CD4-positive, alpha-beta memory T cell (primary cell): ENCODE results near the gene ATXN1. TPM values are rescaled to one million over a fixed set of nuclear protein-coding genes. Genes with fewer than 3 reads are reported as not detected.
A peak's percentile ranks its signal among the peaks of the same experiment; 100 is the strongest.

ENCODE experiments used
- CTCF ChIA-PET: fragments of 350-600 bp; sonication (Branson Sonifier 250); formaldehyde crosslinking; loops from one replicate; lab custom pipeline; 2021; ENCODE audit warnings: inconsistent platforms; ENCODE audit not compliant: partially characterized antibody; lab: Charles Lee
- POLR2A ChIA-PET: fragments of 350-600 bp; sonication (Branson Sonifier 250); formaldehyde crosslinking; loops from one replicate; lab custom pipeline; 2021; ENCODE audit not compliant: partially characterized antibody; lab: Charles Lee
- DNase-seq, 5 donors: peaks; one replicate each; pipeline versions ENCODE4 v3.0.0 to v3.0.0-alpha.2; 2020 to 2022; ENCODE audit warnings: mixed read lengths in 1 of 5
- H3K27ac ChIP-seq: one replicate; pipeline ENCODE4 v1.7.0; 2013; ENCODE audit warnings: low read depth, low read length
- H3K27me3 ChIP-seq: 2 replicates; pipeline ENCODE4 v1.7.0; 2013; ENCODE audit warnings: mild to moderate bottlenecking, low read length, moderate library complexity; ENCODE audit not compliant: insufficient read depth
- H3K36me3 ChIP-seq: 2 replicates; pipeline ENCODE4 v1.7.0; 2013; ENCODE audit warnings: mild to moderate bottlenecking, low read length, moderate library complexity; ENCODE audit not compliant: insufficient read depth
- H3K4me1 ChIP-seq: 2 replicates; pipeline ENCODE4 v1.7.0; 2013; ENCODE audit warnings: mild to moderate bottlenecking, low read length, moderate library complexity; ENCODE audit not compliant: insufficient read depth
- H3K4me3 ChIP-seq, 2 donors: one replicate each; pipeline ENCODE4 v1.7.0; 2013; ENCODE audit warnings: low read length in 2 of 2, mild to moderate bottlenecking in 1 of 2
- H3K9me3 ChIP-seq, 2 donors: one replicate each; pipeline ENCODE4 v1.7.0; 2013; ENCODE audit warnings: low read length in 2 of 2, control low read depth in 1 of 2; ENCODE audit not compliant: control insufficient read depth in 1 of 2
- H3K27ac Mint-ChIP-seq, 7 donors: one replicate each; pipeline ENCODE4 v1.8.0; 2020 to 2021; ENCODE audit warnings: mixed read lengths in 7 of 7, mild to moderate bottlenecking in 6 of 7, inconsistent platforms in 3 of 7, moderate library complexity in 3 of 7
- H3K27me3 Mint-ChIP-seq, 2 donors: one replicate each; pipeline ENCODE4 v1.8.0; 2020 to 2021; ENCODE audit warnings: mixed read lengths in 2 of 2
- H3K36me3 Mint-ChIP-seq, 2 donors: one replicate each; pipeline ENCODE4 v1.8.0; 2020 to 2021; ENCODE audit warnings: mixed read lengths in 2 of 2, inconsistent platforms in 1 of 2, mild to moderate bottlenecking in 1 of 2
- H3K4me1 Mint-ChIP-seq, 4 donors: one replicate each; pipeline ENCODE4 v1.8.0; 2020 to 2021; ENCODE audit warnings: mixed read lengths in 4 of 4, mild to moderate bottlenecking in 1 of 4
- H3K4me3 Mint-ChIP-seq, 8 donors: one replicate each; pipeline ENCODE4 v1.8.0; 2020 to 2021; ENCODE audit warnings: mixed read lengths in 8 of 8, mild to moderate bottlenecking in 7 of 8, moderate library complexity in 6 of 8, inconsistent platforms in 3 of 8
- H3K9me3 Mint-ChIP-seq, 8 donors: one replicate each; pipeline ENCODE4 v1.8.0; 2020 to 2021; ENCODE audit warnings: mixed read lengths in 8 of 8, mild to moderate bottlenecking in 5 of 8, inconsistent platforms in 3 of 8, moderate library complexity in 1 of 8
- intact Hi-C: fragments of 100-400 bp; cut with micrococcal nuclease; formaldehyde crosslinking; loops from one replicate; pipeline ENCODE4 v1.15.1; 2023
- polyA plus RNA-seq, 2 donors: library from polyadenylated mRNA; unstranded; fragments of 300-500 nt; fragmentation: Illumina TruSeq; gene quantifications; one replicate each; pipeline ENCODE4 v1.2.3, GENCODE V29; 2021
- total RNA-seq, 2 experiments: library from RNA; stranded (reverse); gene quantifications; one replicate each; pipeline ENCODE4 v1.2.3, GENCODE V29; 2021

The ATXN1 gene
- total and polyA plus RNA-seq, 4 experiments from 2014 or later, result 10.5 to 97.4 (median 56.9) TPM

DNA sequence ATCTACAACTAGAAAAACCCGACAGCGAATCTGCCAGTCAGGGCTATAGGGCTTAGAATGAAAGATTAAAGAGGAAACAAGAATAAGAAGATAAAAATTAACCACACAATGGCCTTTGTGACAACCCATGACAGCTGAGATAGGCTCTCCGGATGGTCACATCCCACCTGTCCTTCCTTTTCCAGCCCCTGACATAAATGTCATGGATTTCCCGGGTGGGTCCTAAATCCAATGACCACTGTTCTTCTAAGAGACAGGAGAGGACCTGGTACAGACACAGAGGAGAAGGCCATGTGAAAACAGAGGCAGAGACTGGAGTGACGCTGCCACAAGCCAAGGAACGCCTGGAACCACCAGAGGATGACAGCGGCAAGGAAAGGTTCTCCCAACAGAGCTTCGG, 41.8 kb downstream of the ATXN1 start:
- Histone ChIP-seq H3K27me3 (no peaks in the 10 kb centered on the region), H3K4me1 (peaks cover 9% of the 10 kb centered on the region), H3K4me3 (no peak overlapping the region), H3K27ac (no peak overlapping the region), H3K9me3 (no peaks in the 10 kb centered on the region), H3K36me3 (no peaks in the 10 kb centered on the region)
- H3K4me1 Mint-ChIP-seq, result peaks cover 23 to 68% (median 38%) of the 10 kb centered on the region in 4 donors
- POLR2A ChIA-PET, result interaction anchor here (0.9 to 3.0 kb wide), 4 partner anchors 12 to 44 kb away, joined by 3 to 13 read pairs (median 3); no protein-coding TSS in a partner anchor
- no peak overlapping the region for H3K4me3 Mint-ChIP-seq
- no peak for DNase-seq
- intact Hi-C loops, result no loop called here
- H3K27ac Mint-ChIP-seq, result peak overlapping the region in 1 of 7 donors; percentile 35
- no peaks in the 10 kb centered on the region for H3K27me3 Mint-ChIP-seq
- CTCF ChIA-PET, result interaction anchor here (1.5 to 8.6 kb wide), 2 partner anchors 17 to 207 kb away, joined by 4 to 81 read pairs; no protein-coding TSS in a partner anchor
- no peaks in the 10 kb centered on the region for H3K9me3 Mint-ChIP-seq
- H3K36me3 Mint-ChIP-seq, result peaks cover 9 to 12% of the 10 kb centered on the region in 2 donors

DNA sequence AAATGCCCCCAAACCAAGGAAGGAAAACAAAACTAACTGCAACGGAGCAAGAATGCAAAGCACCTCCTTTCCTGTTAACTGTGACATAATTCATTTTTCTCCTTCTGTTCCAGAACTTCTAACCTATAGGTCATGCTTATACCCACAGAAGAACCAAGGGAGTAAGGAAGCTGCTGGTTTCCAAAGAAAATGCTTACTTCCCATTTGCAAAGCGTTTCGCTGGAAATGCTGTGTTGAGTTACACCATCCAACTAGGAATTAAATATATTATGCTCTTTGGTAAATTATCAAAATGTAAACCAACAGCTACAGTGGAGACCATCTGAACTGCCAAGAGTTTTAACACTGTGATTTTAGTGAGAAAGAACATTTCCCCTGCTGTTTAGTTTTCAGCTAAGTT, 42.9 kb downstream of the ATXN1 start:
- no peak overlapping the region for H3K4me3 ChIP-seq
- intact Hi-C loops, result no loop called here
- Mint-ChIP-seq H3K27ac (peak overlapping the region in 2 of 7 donors; percentile 0 to 42), H3K4me3 (no peak overlapping the region), H3K9me3 (peaks cover 0 to 2% (median 0%) of the 10 kb centered on the region in 8 donors), H3K36me3 (peaks cover 8 to 12% of the 10 kb centered on the region in 2 donors), H3K4me1 (peaks cover 20 to 62% (median 36%) of the 10 kb centered on the region in 4 donors), H3K27me3 (no peaks in the 10 kb centered on the region)
- no peak overlapping the region for H3K27ac ChIP-seq
- H3K9me3 ChIP-seq, result no peaks in the 10 kb centered on the region
- H3K27me3 ChIP-seq, result no peaks in the 10 kb centered on the region
- ChIA-PET POLR2A (interaction anchor here (0.6 to 1.5 kb wide), 5 partner anchors 13 to 131 kb away, joined by 3 to 5 read pairs (median 3); partner anchors contain the start of gene ATXN1), CTCF (interaction anchor here (1.6 to 8.6 kb wide), 4 partner anchors 8 to 205 kb away, joined by 4 to 81 read pairs (median 11); no protein-coding TSS in a partner anchor)
- no peak for DNase-seq
- H3K36me3 ChIP-seq, result no peaks in the 10 kb centered on the region
- H3K4me1 ChIP-seq, result peaks cover 10% of the 10 kb centered on the region

- peaks cover 29 to 65% (median 42%) of the 10 kb centered on the region in 4 donors for H3K4me1 Mint-ChIP-seq
- no peaks in the 10 kb centered on the region for H3K27me3 Mint-ChIP-seq
- POLR2A ChIA-PET, result interaction anchor here (0.6 to 1.4 kb wide), 2 partner anchors 44 to 130 kb away, joined by 4 to 5 read pairs; partner anchors contain the start of gene ATXN1
These were observed 43.9 kb downstream of the ATXN1 start for GRCh38 chr6:16717275-16717942.

GRCh38 chr6:16716321-16716858, 44.9 kb downstream of the ATXN1 start:
- no peaks in the 10 kb centered on the region for H3K27me3 Mint-ChIP-seq
- DNase-seq, result no peak
- H3K9me3 Mint-ChIP-seq, result peaks cover 0 to 2% (median 0%) of the 10 kb centered on the region in 8 donors
- H3K27ac Mint-ChIP-seq, result peak overlapping the region in 6 of 7 donors; percentile 31 to 75 (median 56)
- POLR2A ChIA-PET, result interaction anchor here (1.2 to 1.3 kb wide), 2 partner anchors 42 to 64 kb away, joined by 3 to 6 read pairs; no protein-coding TSS in a partner anchor
- peaks cover 29% of the 10 kb centered on the region for H3K4me1 ChIP-seq
- H3K27ac ChIP-seq, result no peak overlapping the region
- intact Hi-C loops, result no loop called here
- H3K36me3 Mint-ChIP-seq, result peaks cover 6 to 12% of the 10 kb centered on the region in 2 donors
- no peaks in the 10 kb centered on the region for H3K9me3 ChIP-seq
- peaks cover 36 to 73% (median 47%) of the 10 kb centered on the region in 4 donors for H3K4me1 Mint-ChIP-seq
- no peaks in the 10 kb centered on the region for H3K27me3 ChIP-seq
- no peak overlapping the region for H3K4me3 Mint-ChIP-seq
- no peak overlapping the region for H3K4me3 ChIP-seq
- CTCF ChIA-PET, result interaction anchor here (1.2 to 8.6 kb wide), 5 partner anchors 10 to 203 kb away, joined by 3 to 81 read pairs (median 15); partner anchors contain the start of gene ATXN1
- no peaks in the 10 kb centered on the region for H3K36me3 ChIP-seq

More at GRCh38 chr6:16717275-16717942, 43.9 kb downstream of the ATXN1 start:
- Histone ChIP-seq H3K4me1 (peaks cover 20% of the 10 kb centered on the region), H3K27ac (no peak overlapping the region), H3K36me3 (no peaks in the 10 kb centered on the region), H3K9me3 (no peaks in the 10 kb centered on the region), H3K4me3 (no peak overlapping the region), H3K27me3 (no peaks in the 10 kb centered on the region)
- peaks cover 0 to 2% (median 0%) of the 10 kb centered on the region in 8 donors for H3K9me3 Mint-ChIP-seq
- peak overlapping the region in 5 of 7 donors; percentile 42 to 69 (median 67) for H3K27ac Mint-ChIP-seq
- H3K36me3 Mint-ChIP-seq, result peaks cover 8 to 12% of the 10 kb centered on the region in 2 donors
- CTCF ChIA-PET, result interaction anchor here (1.2 to 8.6 kb wide), 5 partner anchors 9 to 204 kb away, joined by 4 to 81 read pairs (median 7); no protein-coding TSS in a partner anchor
- H3K4me3 Mint-ChIP-seq, result no peak overlapping the region
- DNase-seq, result no peak
- intact Hi-C loops, result no loop called here

DNA sequence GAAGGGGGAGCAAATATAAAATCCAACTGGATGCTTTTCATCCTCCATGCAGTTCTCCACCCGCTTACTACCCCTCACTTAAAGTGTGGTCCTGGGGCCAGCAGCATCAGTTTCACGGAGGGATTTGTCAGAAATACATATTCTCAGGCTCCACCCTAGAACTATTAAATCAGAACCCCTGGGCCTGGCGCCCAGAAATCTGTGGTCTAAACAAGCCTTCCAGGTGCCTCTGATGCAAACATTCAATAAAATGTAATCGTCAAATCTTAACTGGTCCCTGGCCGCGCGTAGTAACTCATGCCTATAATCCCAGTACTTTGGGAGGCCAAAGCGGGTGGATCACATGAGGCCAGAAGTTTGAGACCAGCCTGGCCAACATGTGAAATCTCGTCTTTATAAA, 47.7 kb downstream of the ATXN1 start:
- peak overlapping the region; percentile 67 for H3K27ac ChIP-seq
- POLR2A ChIA-PET, result interaction anchor here (1.0 to 4.2 kb wide), 8 partner anchors 10 to 62 kb away, joined by 5 to 49 read pairs (median 8); partner anchors contain the start of gene ATXN1
- Mint-ChIP-seq H3K9me3 (peaks cover 0 to 2% (median 0%) of the 10 kb centered on the region in 8 donors), H3K4me3 (peak overlapping the region in 3 of 8 donors; percentile 77 to 89 (median 83)), H3K27me3 (no peaks in the 10 kb centered on the region), H3K36me3 (peaks cover 6 to 9% of the 10 kb centered on the region in 2 donors), H3K27ac (peak overlapping the region; percentile 74 to 95 (median 88)), H3K4me1 (peaks cover 34 to 57% (median 44%) of the 10 kb centered on the region in 4 donors)
- no peaks in the 10 kb centered on the region for H3K36me3 ChIP-seq
- intact Hi-C loops, result loop anchor here (2.0 to 5.0 kb wide), 4 partner anchors 15 to 301 kb away; no protein-coding TSS in a partner anchor
- no peak for DNase-seq
- H3K9me3 ChIP-seq, result no peaks in the 10 kb centered on the region
- CTCF ChIA-PET, result interaction anchor here (0.9 to 8.6 kb wide), 19 partner anchors 10 to 390 kb away, joined by 3 to 81 read pairs (median 5); partner anchors contain the start of gene ATXN1
- H3K4me3 ChIP-seq, result no peak overlapping the region
- H3K4me1 ChIP-seq, result peaks cover 36% of the 10 kb centered on the region
- H3K27me3 ChIP-seq, result no peaks in the 10 kb centered on the region

DNA sequence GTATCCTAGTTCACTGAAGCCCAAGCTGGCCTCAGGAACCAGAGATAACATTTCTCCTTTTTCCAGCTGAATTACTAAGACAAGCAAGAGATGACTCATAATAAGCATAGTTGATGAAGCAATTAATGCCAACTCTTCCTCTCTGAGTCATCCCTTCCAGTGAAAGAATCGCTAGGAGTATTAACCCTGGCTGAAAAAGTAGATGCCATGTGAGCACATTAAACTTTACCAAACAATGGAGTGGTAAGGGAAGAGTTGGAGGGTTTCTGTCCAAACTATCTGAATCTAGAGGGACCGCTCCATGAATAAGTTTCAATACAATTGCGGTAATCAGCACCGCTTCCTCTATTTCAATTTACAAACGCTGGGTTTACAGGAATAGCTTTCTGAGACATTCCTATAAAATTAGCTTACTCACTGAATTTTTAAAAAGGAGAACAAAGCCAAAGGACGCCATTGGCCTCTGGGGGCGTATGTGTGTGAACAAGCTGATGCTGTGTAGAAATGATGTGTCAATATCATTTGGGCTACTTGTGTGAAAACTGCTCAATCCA, 48.3 kb downstream of the ATXN1 start:
- Mint-ChIP-seq H3K27ac (peak overlapping the region; percentile 74 to 95 (median 88)), H3K4me1 (peaks cover 31 to 54% (median 43%) of the 10 kb centered on the region in 4 donors)
- peak overlapping the region; percentile 67 for H3K27ac ChIP-seq

More for the DNA sequence above, 48.3 kb downstream of the ATXN1 start:
- CTCF ChIA-PET, result interaction anchor here (0.7 to 8.6 kb wide), 28 partner anchors 8 to 389 kb away, joined by 3 to 81 read pairs (median 4); partner anchors contain the start of gene ATXN1
- Mint-ChIP-seq H3K27me3 (no peaks in the 10 kb centered on the region), H3K4me3 (peak overlapping the region; percentile 70 to 89 (median 80)), H3K36me3 (peaks cover 6 to 8% of the 10 kb centered on the region in 2 donors), H3K9me3 (peaks cover 0 to 2% (median 0%) of the 10 kb centered on the region in 8 donors)
- POLR2A ChIA-PET, result interaction anchor here (0.6 to 4.2 kb wide), 10 partner anchors 9 to 208 kb away, joined by 3 to 49 read pairs (median 8); partner anchors contain the start of gene ATXN1
- H3K9me3 ChIP-seq, result no peaks in the 10 kb centered on the region
- H3K36me3 ChIP-seq, result no peaks in the 10 kb centered on the region
- H3K27me3 ChIP-seq, result no peaks in the 10 kb centered on the region
- H3K4me1 ChIP-seq, result peaks cover 36% of the 10 kb centered on the region
- peak overlapping the region; percentile 33 to 45 for H3K4me3 ChIP-seq
- DNase-seq, result peak in 1 of 5 donors; percentile 62
- intact Hi-C loops, result loop anchor here (1.0 to 5.0 kb wide), 5 partner anchors 14 to 301 kb away; partner anchors contain the start of gene ATXN1
